ENCODE measurements around the gene C19orf25. TPM values are rescaled to one million over a fixed set of nuclear protein-coding genes. Genes with fewer than 3 reads are reported as not detected.
A peak's percentile ranks its signal among the peaks of the same experiment; 100 is the strongest.

C19orf25 gene
- total and polyA plus RNA-seq, 2 donors (not counting 1 experiment from before 2014, with no cell fraction given) = 11.2 to 24.8 TPM

DNA sequence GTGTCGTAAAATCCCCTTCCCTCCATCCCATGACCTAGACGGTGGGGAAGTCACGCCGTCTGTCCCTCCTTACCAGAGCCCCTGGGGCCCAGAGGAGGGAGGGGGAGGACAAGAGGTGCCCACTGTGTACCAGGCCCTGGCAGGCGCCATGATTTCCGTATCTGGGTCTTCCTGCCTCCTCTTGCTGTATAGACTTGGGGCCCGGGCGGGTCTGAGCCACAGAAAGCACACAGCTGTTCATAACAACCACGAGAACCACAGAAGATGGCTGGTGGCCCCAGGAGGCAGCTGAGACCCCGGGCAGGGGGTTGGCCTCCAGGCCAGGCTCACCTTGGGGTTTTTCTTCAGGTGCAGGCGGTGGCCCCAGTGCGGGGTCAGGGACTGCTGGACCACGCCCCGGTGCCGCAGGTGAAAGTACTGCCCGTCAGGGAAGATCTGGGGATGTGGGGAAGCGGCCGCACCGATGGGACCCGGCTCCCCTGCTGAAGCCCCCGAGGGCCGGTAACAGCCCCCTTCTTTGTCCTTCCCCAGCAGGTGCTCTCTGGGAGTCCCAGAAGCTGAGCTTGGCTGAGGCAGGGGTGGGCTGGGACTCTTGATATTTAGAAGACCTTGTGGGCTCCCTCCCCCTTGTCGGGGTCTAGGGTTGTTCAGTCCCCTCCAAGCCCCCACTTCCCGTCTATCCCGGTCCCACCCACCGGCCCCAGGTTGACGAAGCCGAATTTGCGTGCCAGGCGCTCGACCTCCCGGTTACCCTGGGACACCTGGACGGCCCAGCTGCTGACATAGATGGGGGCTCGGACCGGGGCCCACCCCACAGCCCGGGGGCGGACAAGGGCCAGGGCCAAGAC is 10.7 kb upstream of the C19orf25 start:
- Histone ChIP-seq H2AFZ (ENCODE audit: low read length) (peak overlapping the region; percentile 26), H3K4me1 (ENCODE audit: control insufficient read depth, extremely low read depth, insufficient read depth, low read length) (no peaks in the 10 kb centered on the region), H3K9me3 (ENCODE audit: control insufficient read depth, insufficient read depth, low read depth, low read length) (no peaks in the 10 kb centered on the region), H3K9ac (ENCODE audit: insufficient read depth, low read length) (peak overlapping the region; percentile 53), H3K36me3 (ENCODE audit: control insufficient read depth, insufficient read depth, low read length) (no peaks in the 10 kb centered on the region), H3K4me3 (replicated peaks in 1 of 4; ENCODE audit: control extremely low read depth in 1 of 4, insufficient read depth in 1 of 4, low read depth in 3 of 4, low read length in 4 of 4) (peak overlapping the region; percentile 55 to 67 (median 65)), H3K27ac (ENCODE audit: insufficient read depth, low read length) (peak overlapping the region; percentile 63), H3K4me2 (ENCODE audit: extremely low read depth, insufficient read depth, low read length) (peak overlapping the region; percentile 94), H3K27me3 (ENCODE audit: control insufficient read depth, insufficient read depth, low read length) (peaks cover 13% of the 10 kb centered on the region), H3K79me2 (ENCODE audit: control insufficient read depth, insufficient read depth, low read length) (no peaks in the 10 kb centered on the region), H4K20me1 (ENCODE audit: control insufficient read depth, extremely low read depth, insufficient read depth, low read length) (no peaks in the 10 kb centered on the region)
- TF ChIP-seq, protein P1, sequence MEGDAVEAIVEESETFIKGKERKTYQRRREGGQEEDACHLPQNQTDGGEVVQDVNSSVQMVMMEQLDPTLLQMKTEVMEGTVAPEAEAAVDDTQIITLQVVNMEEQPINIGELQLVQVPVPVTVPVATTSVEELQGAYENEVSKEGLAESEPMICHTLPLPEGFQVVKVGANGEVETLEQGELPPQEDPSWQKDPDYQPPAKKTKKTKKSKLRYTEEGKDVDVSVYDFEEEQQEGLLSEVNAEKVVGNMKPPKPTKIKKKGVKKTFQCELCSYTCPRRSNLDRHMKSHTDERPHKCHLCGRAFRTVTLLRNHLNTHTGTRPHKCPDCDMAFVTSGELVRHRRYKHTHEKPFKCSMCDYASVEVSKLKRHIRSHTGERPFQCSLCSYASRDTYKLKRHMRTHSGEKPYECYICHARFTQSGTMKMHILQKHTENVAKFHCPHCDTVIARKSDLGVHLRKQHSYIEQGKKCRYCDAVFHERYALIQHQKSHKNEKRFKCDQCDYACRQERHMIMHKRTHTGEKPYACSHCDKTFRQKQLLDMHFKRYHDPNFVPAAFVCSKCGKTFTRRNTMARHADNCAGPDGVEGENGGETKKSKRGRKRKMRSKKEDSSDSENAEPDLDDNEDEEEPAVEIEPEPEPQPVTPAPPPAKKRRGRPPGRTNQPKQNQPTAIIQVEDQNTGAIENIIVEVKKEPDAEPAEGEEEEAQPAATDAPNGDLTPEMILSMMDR (conservative IDR thresholded peaks at IDR 0.05 in 1 of 2, IDR thresholded peaks at IDR 0.05 in 1 of 2; ENCODE audit: low read depth in 1 of 2, low read length in 2 of 2) = no peak
- TF ChIP-seq EZH2 (IDR thresholded peaks at IDR 0.05; ENCODE audit: low read length, missing control alignments) = no peak
- no peak for DNase-seq (ENCODE audit: low read depth in 2 of 2)

DNA sequence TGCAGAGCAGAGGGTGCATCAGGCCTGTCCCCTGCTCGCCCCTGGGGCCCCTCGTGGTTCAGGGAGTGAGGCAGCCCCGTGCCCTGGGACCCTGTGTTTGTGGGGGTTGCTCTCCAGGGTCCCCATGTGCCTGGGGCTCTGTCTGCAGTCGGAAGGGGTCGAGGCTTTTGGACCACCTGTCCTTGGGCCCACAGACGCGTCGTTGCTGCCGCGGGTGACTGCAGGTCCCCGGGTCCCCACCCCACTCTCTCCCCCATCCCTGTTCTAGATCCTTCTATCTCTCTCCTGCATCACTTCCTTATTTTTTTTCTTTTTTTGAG is 9.2 kb upstream of the C19orf25 start:
- no peak overlapping the region for H2AFZ ChIP-seq (ENCODE audit: low read length)
- H4K20me1 ChIP-seq (ENCODE audit: control insufficient read depth, extremely low read depth, insufficient read depth, low read length) = no peaks in the 10 kb centered on the region
- no peaks in the 10 kb centered on the region for H3K36me3 ChIP-seq (ENCODE audit: control insufficient read depth, insufficient read depth, low read length)
- no peak overlapping the region for H3K27ac ChIP-seq (ENCODE audit: insufficient read depth, low read length)
- no peaks in the 10 kb centered on the region for H3K4me1 ChIP-seq (ENCODE audit: control insufficient read depth, extremely low read depth, insufficient read depth, low read length)
- no peak overlapping the region for H3K4me3 ChIP-seq (replicated peaks in 1 of 4; ENCODE audit: control extremely low read depth in 1 of 4, insufficient read depth in 1 of 4, low read depth in 3 of 4, low read length in 4 of 4)
- TF ChIP-seq, protein P1 (conservative IDR thresholded peaks at IDR 0.05 in 1 of 2, IDR thresholded peaks at IDR 0.05 in 1 of 2; ENCODE audit: low read depth in 1 of 2, low read length in 2 of 2) = no peak
- TF ChIP-seq EZH2 (IDR thresholded peaks at IDR 0.05; ENCODE audit: low read length, missing control alignments) = no peak
- no peak overlapping the region for H3K9ac ChIP-seq (ENCODE audit: insufficient read depth, low read length)
- H3K27me3 ChIP-seq (ENCODE audit: control insufficient read depth, insufficient read depth, low read length) = peaks cover 9% of the 10 kb centered on the region
- DNase-seq (ENCODE audit: low read depth in 2 of 2) = no peak
- H3K9me3 ChIP-seq (ENCODE audit: control insufficient read depth, insufficient read depth, low read depth, low read length) = no peaks in the 10 kb centered on the region
- no peak overlapping the region for H3K4me2 ChIP-seq (ENCODE audit: extremely low read depth, insufficient read depth, low read length)
- H3K79me2 ChIP-seq (ENCODE audit: control insufficient read depth, insufficient read depth, low read length) = no peaks in the 10 kb centered on the region

DNA sequence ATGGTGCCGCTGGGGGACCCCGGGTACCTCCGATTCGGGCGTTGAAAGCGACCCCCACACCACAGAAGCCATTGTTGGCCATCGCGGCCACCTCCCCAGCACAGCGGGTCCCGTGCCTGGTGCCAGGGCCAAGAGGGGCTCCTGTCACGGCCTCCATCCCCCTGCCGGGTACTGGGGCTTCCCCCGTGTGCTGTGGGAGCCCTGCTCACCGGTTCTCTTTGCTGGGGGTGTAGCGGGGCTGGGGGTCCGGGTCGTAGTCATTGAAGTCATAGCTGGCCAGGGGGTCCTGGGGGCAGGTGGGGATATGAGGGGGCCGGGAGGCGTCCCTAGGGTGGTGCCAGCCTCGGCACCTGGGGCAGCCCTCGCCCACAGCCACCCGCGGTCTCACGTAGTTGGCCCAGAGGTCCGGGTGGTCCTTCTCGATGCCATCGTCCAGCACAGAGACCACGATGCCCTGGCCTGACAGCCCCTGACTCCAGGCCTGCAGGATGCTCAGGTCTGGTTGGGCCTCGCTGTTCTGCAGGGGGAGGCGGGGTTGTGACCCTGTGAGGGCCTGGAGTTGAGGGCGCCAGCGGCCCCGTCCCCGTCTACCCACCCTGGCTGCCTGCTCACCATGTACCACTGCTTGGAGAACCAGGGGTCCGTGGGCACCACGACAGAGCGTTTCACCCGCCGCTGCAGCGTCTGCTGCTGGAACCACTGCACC is 8.7 kb upstream of the C19orf25 start:
- no peak for DNase-seq (ENCODE audit: low read depth in 2 of 2)
- Histone ChIP-seq H3K79me2 (ENCODE audit: control insufficient read depth, insufficient read depth, low read length) (no peaks in the 10 kb centered on the region), H3K27me3 (ENCODE audit: control insufficient read depth, insufficient read depth, low read length) (peaks cover 5% of the 10 kb centered on the region), H3K9me3 (ENCODE audit: control insufficient read depth, insufficient read depth, low read depth, low read length) (no peaks in the 10 kb centered on the region), H3K27ac (ENCODE audit: insufficient read depth, low read length) (no peak overlapping the region), H3K4me3 (replicated peaks in 1 of 4; ENCODE audit: control extremely low read depth in 1 of 4, insufficient read depth in 1 of 4, low read depth in 3 of 4, low read length in 4 of 4) (no peak overlapping the region), H4K20me1 (ENCODE audit: control insufficient read depth, extremely low read depth, insufficient read depth, low read length) (no peaks in the 10 kb centered on the region), H3K36me3 (ENCODE audit: control insufficient read depth, insufficient read depth, low read length) (no peaks in the 10 kb centered on the region), H3K4me2 (ENCODE audit: extremely low read depth, insufficient read depth, low read length) (no peak overlapping the region), H2AFZ (ENCODE audit: low read length) (no peak overlapping the region), H3K9ac (ENCODE audit: insufficient read depth, low read length) (no peak overlapping the region), H3K4me1 (ENCODE audit: control insufficient read depth, extremely low read depth, insufficient read depth, low read length) (no peaks in the 10 kb centered on the region)
- TF ChIP-seq, protein P1 (conservative IDR thresholded peaks at IDR 0.05 in 1 of 2, IDR thresholded peaks at IDR 0.05 in 1 of 2; ENCODE audit: low read depth in 1 of 2, low read length in 2 of 2) = no peak
- no peak for TF ChIP-seq EZH2 (IDR thresholded peaks at IDR 0.05; ENCODE audit: low read length, missing control alignments)
